C4-2B (cell line): ENCODE measurements around the gene CPHXL2.

ENCODE experiments used
- ZFX ChIP-seq: fragments of 450-650 bp; IDR thresholded peaks from 2 replicates; pipeline ENCODE4 v1.6.1; 2017
- TF ChIP-seq, protein P1 (sequence below): fragments of 450-650 bp; conservative IDR thresholded peaks from 2 replicates; pipeline ENCODE4 v1.5.1; 2017; ENCODE audit warnings: mild to moderate bottlenecking

DNA sequence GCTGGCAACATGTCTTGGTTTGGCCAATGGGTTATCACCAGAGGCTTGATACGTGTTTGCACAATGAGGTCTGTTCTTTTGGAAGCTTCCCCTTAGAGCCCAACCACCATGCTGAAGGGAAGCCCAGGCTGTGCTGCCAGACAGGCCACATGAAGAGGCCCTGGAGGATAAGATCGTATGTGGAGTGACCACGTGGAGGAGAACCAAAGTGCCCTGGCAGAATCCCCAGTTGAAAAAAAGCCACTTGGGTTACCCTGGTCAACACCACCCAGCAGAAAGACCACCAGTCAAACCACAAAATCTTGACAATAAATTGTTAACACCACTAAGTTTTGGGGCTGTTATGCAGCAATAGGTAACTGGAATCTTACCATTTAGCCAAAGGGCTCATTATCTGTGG is 46.8 kb downstream of the CPHXL2 start:
- TF ChIP-seq, protein P1, sequence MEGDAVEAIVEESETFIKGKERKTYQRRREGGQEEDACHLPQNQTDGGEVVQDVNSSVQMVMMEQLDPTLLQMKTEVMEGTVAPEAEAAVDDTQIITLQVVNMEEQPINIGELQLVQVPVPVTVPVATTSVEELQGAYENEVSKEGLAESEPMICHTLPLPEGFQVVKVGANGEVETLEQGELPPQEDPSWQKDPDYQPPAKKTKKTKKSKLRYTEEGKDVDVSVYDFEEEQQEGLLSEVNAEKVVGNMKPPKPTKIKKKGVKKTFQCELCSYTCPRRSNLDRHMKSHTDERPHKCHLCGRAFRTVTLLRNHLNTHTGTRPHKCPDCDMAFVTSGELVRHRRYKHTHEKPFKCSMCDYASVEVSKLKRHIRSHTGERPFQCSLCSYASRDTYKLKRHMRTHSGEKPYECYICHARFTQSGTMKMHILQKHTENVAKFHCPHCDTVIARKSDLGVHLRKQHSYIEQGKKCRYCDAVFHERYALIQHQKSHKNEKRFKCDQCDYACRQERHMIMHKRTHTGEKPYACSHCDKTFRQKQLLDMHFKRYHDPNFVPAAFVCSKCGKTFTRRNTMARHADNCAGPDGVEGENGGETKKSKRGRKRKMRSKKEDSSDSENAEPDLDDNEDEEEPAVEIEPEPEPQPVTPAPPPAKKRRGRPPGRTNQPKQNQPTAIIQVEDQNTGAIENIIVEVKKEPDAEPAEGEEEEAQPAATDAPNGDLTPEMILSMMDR = no peak
- no peak for TF ChIP-seq ZFX
